HepG2 (cell line): ENCODE results near the gene LHPP. TPM values are rescaled to one million over a fixed set of nuclear protein-coding genes. Genes with fewer than 3 reads are reported as not detected.

ENCODE experiments used
- ATAC-seq: fragments of 200-7000 bp; cut with Tn5 transposase; 3 replicates; pipeline ENCODE4 v1.9.1; 2020; ENCODE audit warnings: mild to moderate bottlenecking, moderate library complexity
- BruUV-seq: library from RNA; stranded (reverse); fragments of 400-500 nt; replicated peaks from 2 replicates; lab custom pipeline; 2021; lab: Mats Ljungman, UMichigan
- CTCF ChIA-PET: fragments of 300-600 bp; formaldehyde crosslinking; extraction: SDS; loops from one replicate; lab custom pipeline; 2021; ENCODE audit warnings: low total read pairs, inconsistent platforms, low intra/inter-chr PET ratio; lab: Yijun Ruan, JAX
- POLR2A ChIA-PET: fragments of 350-600 bp; sonication (Branson Sonifier 250); formaldehyde crosslinking; loops from one replicate; lab custom pipeline; 2020; ENCODE audit warnings: antibody characterized with exemption, inconsistent platforms; lab: Yijun Ruan, JAX
- DNase-seq: peaks from one replicate; pipeline ENCODE4 v3.0.0-alpha.2; 2015; ENCODE audit warnings: low spot score
- FAIRE-seq: peaks from 3 replicates; lab custom pipeline; 2011; peaks lifted over from hg19 to GRCh38; lab: Jason Lieb, UNC
- H2AFZ ChIP-seq: one replicate; pipeline ENCODE4 v1.6.1; 2011; ENCODE audit warnings: low read length, inconsistent platforms
- H3K27ac ChIP-seq: fragments of 300-600 bp; 3 replicates; pipeline ENCODE4 v1.8.0; 2011; ENCODE audit warnings: mixed run types, mild to moderate bottlenecking, mixed read lengths, low read length, inconsistent platforms; ENCODE audit not compliant: insufficient read depth; ENCODE audit errors: extremely low read length
- H3K27me3 ChIP-seq, 2 experiments: fragments of 200-600 bp in 1 of 2; 2 replicates in 1 of 2; 3 replicates in 1 of 2; pipeline versions ENCODE4 v1.6.0 to v1.8.0; 2011; ENCODE audit warnings: low read length in 2 of 2, mild to moderate bottlenecking in 2 of 2, moderate library complexity in 2 of 2, inconsistent platforms in 1 of 2; ENCODE audit not compliant: insufficient read depth in 2 of 2, control insufficient read depth in 1 of 2
- H3K36me3 ChIP-seq, 2 experiments: fragments of 200-600 bp in 1 of 2; replicated peaks in 1 of 2; 2 replicates in 1 of 2; 3 replicates in 1 of 2; pipeline versions ENCODE4 v1.5.1 to v1.8.0; 2011; ENCODE audit warnings: low read length in 2 of 2, inconsistent platforms in 1 of 2; ENCODE audit not compliant: insufficient read depth in 2 of 2, control insufficient read depth in 1 of 2
- H3K4me1 ChIP-seq: 2 replicates; pipeline ENCODE4 v1.5.1; 2012; ENCODE audit warnings: low read length, inconsistent platforms; ENCODE audit not compliant: insufficient read depth
- H3K4me2 ChIP-seq: 2 replicates; pipeline ENCODE4 v1.6.0; 2011; ENCODE audit warnings: low read depth, low read length, inconsistent platforms
- H3K4me3 ChIP-seq, 3 experiments: fragments of 200-600 bp in 1 of 3; sonication (generic), shearing (Covaris generic) in 1 of 3; replicated peaks in 1 of 3; 2 replicates each; pipeline ENCODE4 v1.5.1; 2011 to 2016; ENCODE audit warnings: low read length in 3 of 3, inconsistent platforms in 2 of 3, low read depth in 2 of 3, mild to moderate bottlenecking in 2 of 3, control low read depth in 1 of 3, mixed read lengths in 1 of 3; ENCODE audit not compliant: insufficient read depth in 1 of 3
- H3K79me2 ChIP-seq: one replicate; pipeline ENCODE4 v1.6.1; 2011; ENCODE audit warnings: low read length, inconsistent platforms; ENCODE audit not compliant: insufficient read depth
- H3K9ac ChIP-seq: 2 replicates; pipeline ENCODE4 v1.6.0; 2011; ENCODE audit warnings: mild to moderate bottlenecking, low read depth, low read length, inconsistent platforms; ENCODE audit not compliant: insufficient read depth
- H3K9me3 ChIP-seq: 2 replicates; pipeline ENCODE4 v1.5.1; 2012; ENCODE audit warnings: mild to moderate bottlenecking, low read length
- H4K20me1 ChIP-seq: 2 replicates; pipeline ENCODE4 v1.6.0; 2011; ENCODE audit warnings: inconsistent platforms, mild to moderate bottlenecking, low read length, moderate library complexity; ENCODE audit not compliant: insufficient read depth
- ATF1 ChIP-seq: IDR thresholded peaks from 2 replicates; pipeline ENCODE4 v1.6.1; 2016; ENCODE audit warnings: mild to moderate bottlenecking, control low read depth
- THAP11 ChIP-seq: IDR thresholded peaks from 2 replicates; pipeline ENCODE4 v1.6.1; 2016; ENCODE audit warnings: missing biosample characterization, missing genetic modification reagents
- ZNF251 ChIP-seq: sonication (generic); formaldehyde crosslinking; IDR thresholded peaks from 2 replicates; pipeline ENCODE4 v1.9.0; 2021; ENCODE audit warnings: mild to moderate bottlenecking, missing genetic modification reagents
- ZNF570 ChIP-seq: sonication (generic); formaldehyde crosslinking; IDR thresholded peaks from 2 replicates; pipeline ENCODE4 v1.4.0; 2020; ENCODE audit warnings: mild to moderate bottlenecking, missing genetic modification reagents, borderline replicate concordance
- WGBS: methylation state at CpG from one replicate; pipeline ENCODE4 v1.1.6; 2017; ENCODE audit warnings: low lambda C conversion rate; 5-methylcytosine and 5-hydroxymethylcytosine counted together
- in situ Hi-C: cut with HindIII; loops from 2 replicates; pipeline ENCODE4 v1.10.0; 2017; ENCODE audit warnings: low pct_unique_long_range_greater_than_20kb; ENCODE audit not compliant: extremely low pct_ligation_motif_present
- intact Hi-C: fragments of 100-400 bp; cut with micrococcal nuclease; formaldehyde crosslinking; loops from one replicate; pipeline ENCODE4 v1.10.0; 2022; ENCODE audit not compliant: unreplicated experiment
- polyA plus RNA-seq, 8 experiments: library from polyadenylated mRNA; depleted of rRNA in 3 of 8; stranded (reverse) in 7 of 8; unstranded in 1 of 8; fragments of >200 nt; fragmentation: Illumina TruSeq in 4 of 8; extraction: Trizol in 4 of 8; gene quantifications; 2 replicates each; pipeline versions ENCODE4 v1.2.1 to v1.2.3, GENCODE V29; 2011 to 2016; ENCODE audit warnings: low read depth in 4 of 8, missing spikeins in 1 of 8, mixed read lengths in 1 of 8; ENCODE audit not compliant: insufficient read depth in 1 of 8
- total RNA-seq, 5 experiments: library from RNA; depleted of rRNA; stranded (reverse); fragments of >200 nt; fragmentation: Illumina TruSeq; extraction: Trizol; gene quantifications; 2 replicates each; pipeline ENCODE4 v1.2.3, GENCODE V29; 2016; ENCODE audit warnings: low read depth in 1 of 5
- TF ChIP-seq, protein P1 (sequence below): sonication (generic); formaldehyde crosslinking; IDR thresholded peaks from 2 replicates; pipeline ENCODE4 v1.4.0; 2020; ENCODE audit warnings: mild to moderate bottlenecking, missing genetic modification reagents, borderline replicate concordance
- TF ChIP-seq, protein P2 (sequence below): sonication (generic); formaldehyde crosslinking; IDR thresholded peaks from 2 replicates; pipeline ENCODE4 v1.8.0; 2022; ENCODE audit warnings: missing genetic modification reagents, mild to moderate bottlenecking, moderate library complexity, borderline replicate concordance

The LHPP gene
- total and polyA plus RNA-seq, 2 of the 13 experiments (the other 11 are each of a cell fraction or from before 2014, with no cell fraction given): 5.2 to 13.1 TPM

DNA sequence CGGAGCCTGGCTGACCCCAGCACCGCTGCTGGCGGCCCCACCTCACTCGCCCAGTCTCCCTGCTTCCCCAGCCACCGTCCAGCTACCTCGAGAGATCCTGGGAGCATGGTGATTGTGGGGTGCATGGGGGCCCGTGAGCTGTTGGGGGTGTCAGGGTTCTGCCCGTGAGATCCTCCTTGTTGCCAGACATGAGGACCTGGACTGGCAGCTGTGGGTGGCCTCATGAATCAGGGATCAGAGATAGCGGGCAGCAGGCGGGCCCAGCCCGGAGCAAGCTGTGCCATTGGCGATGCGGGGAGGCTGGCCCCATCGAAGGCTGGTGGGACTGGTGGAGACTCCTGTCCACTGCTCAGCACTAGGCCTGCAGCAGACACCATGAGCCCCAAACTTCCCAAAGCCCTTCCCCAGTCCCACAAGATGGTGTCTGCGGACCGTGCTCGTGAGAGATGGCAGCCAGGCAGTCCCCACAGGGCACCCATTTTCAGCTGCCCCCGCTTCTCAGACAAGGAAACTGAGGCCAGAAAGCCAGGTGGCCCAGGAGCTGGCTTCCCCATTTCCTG is 75.6 kb downstream of the LHPP start:
- H4K20me1 ChIP-seq: no peaks in the 10 kb centered on the region
- no peak for ATAC-seq
- H3K27ac ChIP-seq: no peak overlapping the region
- no peaks in the 10 kb centered on the region for H3K36me3 ChIP-seq
- H3K4me1 ChIP-seq: peaks cover 19% of the 10 kb centered on the region; the same call in 1 of the 2 replicates
- no peak for FAIRE-seq
- no peaks in the 10 kb centered on the region for H3K27me3 ChIP-seq
- in situ Hi-C loops (loop anchor here (5.0 kb wide), 1 partner anchor 205 kb away; the partner anchor contains the start of gene FAM53B), intact Hi-C loops (no loop called here)
- no peaks in the 10 kb centered on the region for H3K79me2 ChIP-seq
- ChIA-PET POLR2A (interaction anchor here (1.4 kb wide), 1 partner anchor 254 kb away, joined by 3 read pairs; the partner anchor contains the start of gene EEF1AKMT2), CTCF (no interaction called here)
- 77% methylated on average over 16 of the region's 18 CpGs for WGBS
- TF ChIP-seq THAP11 (no peak), ZNF570 (CRISPR knock-in tag) (no peak)
- TF ChIP-seq, protein P1, sequence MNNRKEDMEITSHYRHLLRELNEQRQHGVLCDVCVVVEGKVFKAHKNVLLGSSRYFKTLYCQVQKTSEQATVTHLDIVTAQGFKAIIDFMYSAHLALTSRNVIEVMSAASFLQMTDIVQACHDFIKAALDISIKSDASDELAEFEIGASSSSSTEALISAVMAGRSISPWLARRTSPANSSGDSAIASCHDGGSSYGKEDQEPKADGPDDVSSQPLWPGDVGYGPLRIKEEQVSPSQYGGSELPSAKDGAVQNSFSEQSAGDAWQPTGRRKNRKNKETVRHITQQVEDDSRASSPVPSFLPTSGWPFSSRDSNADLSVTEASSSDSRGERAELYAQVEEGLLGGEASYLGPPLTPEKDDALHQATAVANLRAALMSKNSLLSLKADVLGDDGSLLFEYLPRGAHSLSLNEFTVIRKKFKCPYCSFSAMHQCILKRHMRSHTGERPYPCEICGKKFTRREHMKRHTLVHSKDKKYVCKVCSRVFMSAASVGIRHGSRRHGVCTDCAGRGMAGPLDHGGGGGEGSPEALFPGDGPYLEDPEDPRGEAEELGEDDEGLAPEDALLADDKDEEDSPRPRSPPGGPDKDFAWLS: no peak
- H3K4me3 ChIP-seq: no peak overlapping the region
- no peaks in the 10 kb centered on the region for H3K9me3 ChIP-seq
- BruUV-seq: no TSS peak
- DNase-seq: no peak
- no peak overlapping the region for H3K4me2 ChIP-seq
- no peak overlapping the region for H2AFZ ChIP-seq
- H3K9ac ChIP-seq: no peak overlapping the region

DNA sequence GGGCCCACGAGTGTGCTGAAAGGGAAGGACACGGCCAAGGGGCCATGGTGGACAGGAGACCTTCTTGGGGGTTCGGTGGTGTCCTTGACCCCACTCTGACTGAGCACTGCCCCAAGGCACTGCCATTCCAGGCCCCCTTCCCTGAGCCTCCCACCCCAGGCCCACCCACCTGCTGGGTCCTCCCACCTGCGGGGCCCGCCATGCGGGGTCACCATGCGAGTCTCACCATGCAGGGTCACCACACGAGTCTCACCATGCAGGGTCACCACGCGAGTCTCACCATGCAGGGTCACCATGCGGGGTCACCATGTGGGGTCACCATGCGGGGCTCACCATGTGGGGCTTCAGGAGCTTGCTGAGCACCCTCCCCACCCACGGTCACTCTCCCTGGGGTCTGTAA is 76.3 kb downstream of the LHPP start:
- WGBS: 71% methylated on average over 1 of the region's 13 CpGs
- Histone ChIP-seq H2AFZ (no peak overlapping the region), H3K27ac (no peak overlapping the region), H3K4me3 (no peak overlapping the region), H3K4me2 (no peak overlapping the region), H3K9ac (no peak overlapping the region), H3K9me3 (no peaks in the 10 kb centered on the region), H3K4me1 (peaks cover 19% of the 10 kb centered on the region; the same call in 1 of the 2 replicates), H3K79me2 (no peaks in the 10 kb centered on the region), H3K27me3 (no peaks in the 10 kb centered on the region), H3K36me3 (no peaks in the 10 kb centered on the region), H4K20me1 (no peaks in the 10 kb centered on the region)
- intact Hi-C loops (no loop called here), in situ Hi-C loops (loop anchor here (5.0 kb wide), 1 partner anchor 204 kb away; the partner anchor contains the start of gene FAM53B)
- CTCF ChIA-PET: no interaction called here
- ATAC-seq: no peak
- DNase-seq: no peak
- FAIRE-seq: no peak
- BruUV-seq: no TSS peak
- POLR2A ChIA-PET: no interaction called here
- TF ChIP-seq, protein P2, sequence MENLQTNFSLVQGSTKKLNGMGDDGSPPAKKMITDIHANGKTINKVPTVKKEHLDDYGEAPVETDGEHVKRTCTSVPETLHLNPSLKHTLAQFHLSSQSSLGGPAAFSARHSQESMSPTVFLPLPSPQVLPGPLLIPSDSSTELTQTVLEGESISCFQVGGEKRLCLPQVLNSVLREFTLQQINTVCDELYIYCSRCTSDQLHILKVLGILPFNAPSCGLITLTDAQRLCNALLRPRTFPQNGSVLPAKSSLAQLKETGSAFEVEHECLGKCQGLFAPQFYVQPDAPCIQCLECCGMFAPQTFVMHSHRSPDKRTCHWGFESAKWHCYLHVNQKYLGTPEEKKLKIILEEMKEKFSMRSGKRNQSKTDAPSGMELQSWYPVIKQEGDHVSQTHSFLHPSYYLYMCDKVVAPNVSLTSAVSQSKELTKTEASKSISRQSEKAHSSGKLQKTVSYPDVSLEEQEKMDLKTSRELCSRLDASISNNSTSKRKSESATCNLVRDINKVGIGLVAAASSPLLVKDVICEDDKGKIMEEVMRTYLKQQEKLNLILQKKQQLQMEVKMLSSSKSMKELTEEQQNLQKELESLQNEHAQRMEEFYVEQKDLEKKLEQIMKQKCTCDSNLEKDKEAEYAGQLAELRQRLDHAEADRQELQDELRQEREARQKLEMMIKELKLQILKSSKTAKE (CRISPR knock-in tag): no peak
- TF ChIP-seq ZNF251 (CRISPR knock-in tag) (no peak), ATF1 (CRISPR knock-in tag) (no peak)
